GM23248 (cell line): ENCODE data around the gene EMC6.
"Not testable (repeated sequence)": the region's sequence is repeated elsewhere in the genome, so short reads cannot be mapped to it uniquely, and the experiment has no call there.

ENCODE experiments used
- EZH2 ChIP-seq: fragments of 200-600 bp; sonication (generic); IDR thresholded peaks from 2 replicates; pipeline ENCODE4 v1.6.1; 2018; ENCODE audit warnings: antibody characterized with exemption, mild to moderate bottlenecking; ENCODE audit not compliant: insufficient read depth, poor library complexity, severe bottlenecking
- EZH2phosphoT487 ChIP-seq: fragments of 200-600 bp; sonication (generic); IDR thresholded peaks from 2 replicates; pipeline ENCODE4 v1.6.1; 2018; ENCODE audit warnings: antibody characterized with exemption, moderate library complexity, mild to moderate bottlenecking, low read depth; ENCODE audit not compliant: insufficient read depth

- not testable (repeated sequence) for TF ChIP-seq EZH2, EZH2phosphoT487
Observed at GRCh38 chr17:3705718-3705984, 37.0 kb downstream of the EMC6 start.
